ENCODE results near the gene S100A2.
"Not testable (repeated sequence)": the region's sequence is repeated elsewhere in the genome, so short reads cannot be mapped to it uniquely, and the experiment has no call there.

The S100A2 gene

DNA sequence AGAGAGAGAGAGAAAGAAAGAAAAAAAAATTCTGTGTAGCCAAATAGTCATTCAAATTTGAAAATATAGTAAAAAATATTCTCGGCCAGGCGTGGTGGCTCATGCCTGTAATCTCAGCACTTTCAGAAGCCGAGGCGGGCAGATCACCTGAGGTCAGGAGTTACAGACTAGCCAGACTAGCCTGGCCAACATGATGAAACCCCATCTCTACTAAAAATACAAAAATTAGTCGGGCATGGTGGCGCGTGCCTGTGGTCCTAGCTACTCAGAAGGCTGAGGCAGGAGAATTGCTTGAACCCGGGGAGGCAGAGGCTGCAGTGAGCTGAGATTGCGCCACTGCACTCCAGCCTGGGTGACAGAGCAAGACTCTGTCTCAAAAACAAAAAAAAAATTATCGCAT is 22.4 kb upstream of the S100A2 start:
- not testable (repeated sequence) for FAIRE-seq

DNA sequence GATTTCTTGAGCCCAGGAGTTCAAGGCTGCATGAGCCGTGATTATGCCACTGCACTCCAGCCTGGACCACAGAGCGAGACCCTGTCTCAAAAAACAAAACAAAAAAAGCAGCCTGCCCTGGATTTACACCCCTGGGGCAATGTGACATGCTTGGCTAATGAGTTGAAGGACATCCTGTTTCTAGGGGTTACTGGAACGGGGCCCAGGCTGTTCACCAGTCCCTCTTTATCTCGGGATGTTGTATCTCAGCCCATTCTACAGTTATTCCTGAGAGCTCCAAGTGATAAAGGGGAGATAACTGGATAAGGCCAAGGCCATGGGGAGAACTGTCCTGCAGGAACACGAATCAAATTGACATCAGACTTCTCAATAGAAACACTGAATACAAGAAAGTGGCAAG is 21.7 kb upstream of the S100A2 start:
- FAIRE-seq = no peak

DNA sequence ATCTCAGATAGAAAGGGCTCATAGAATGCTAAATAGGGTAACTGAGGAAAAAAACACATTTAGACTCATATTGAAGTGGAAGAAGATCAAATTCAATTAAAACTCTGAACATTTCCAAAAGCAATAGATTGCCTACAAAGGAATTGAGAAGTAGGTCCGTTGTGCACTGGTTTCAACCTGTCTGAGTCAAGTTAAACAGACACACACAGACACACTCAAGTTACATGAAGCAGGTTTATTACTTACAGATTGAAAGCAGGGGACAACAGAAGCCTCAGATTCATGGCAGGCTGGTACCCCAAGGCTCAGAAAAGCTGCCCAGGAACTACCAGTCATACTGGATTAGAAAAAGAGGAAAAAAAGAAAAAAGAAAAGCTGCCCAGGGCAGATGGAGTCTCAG is 20.7 kb upstream of the S100A2 start:
- FAIRE-seq = no peak

DNA sequence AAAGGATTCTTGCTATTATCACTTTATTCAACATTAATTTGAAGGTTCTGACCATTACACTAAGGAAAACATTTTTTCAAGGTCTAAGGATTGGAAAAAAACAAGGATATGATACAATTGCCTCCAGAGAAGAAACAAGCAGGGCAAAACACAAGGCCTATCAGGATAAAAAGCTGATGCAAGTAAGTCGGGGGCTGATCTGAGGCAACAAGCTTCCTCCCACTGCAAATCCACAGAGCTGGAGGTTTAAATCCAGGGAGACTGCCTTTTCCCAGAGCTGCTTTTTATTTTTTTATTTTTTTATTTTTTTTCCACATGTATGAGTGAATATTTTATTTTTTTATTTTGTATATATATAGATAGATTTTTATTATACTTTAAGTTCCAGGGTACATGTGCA is 19.4 kb upstream of the S100A2 start:
- FAIRE-seq = no peak

DNA sequence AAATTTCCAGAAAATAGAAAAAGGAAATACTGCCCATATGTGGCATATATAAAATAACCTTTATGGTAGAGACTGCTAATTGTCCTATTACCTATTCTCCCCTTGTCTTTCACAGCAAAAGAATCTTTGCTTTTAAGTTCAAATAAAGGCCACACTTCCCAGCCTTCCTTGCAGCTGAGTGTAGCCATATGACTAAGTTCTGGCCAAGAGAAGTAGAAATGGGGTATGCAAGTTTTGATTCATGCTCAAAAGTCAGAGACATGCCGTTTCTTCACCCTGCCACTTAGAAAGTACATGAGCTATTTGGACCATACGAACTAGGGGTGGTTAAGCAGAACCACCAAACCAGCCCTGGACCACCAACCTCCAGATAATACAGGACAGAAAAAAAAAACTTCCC is 18.3 kb upstream of the S100A2 start:
- no peak for FAIRE-seq

DNA sequence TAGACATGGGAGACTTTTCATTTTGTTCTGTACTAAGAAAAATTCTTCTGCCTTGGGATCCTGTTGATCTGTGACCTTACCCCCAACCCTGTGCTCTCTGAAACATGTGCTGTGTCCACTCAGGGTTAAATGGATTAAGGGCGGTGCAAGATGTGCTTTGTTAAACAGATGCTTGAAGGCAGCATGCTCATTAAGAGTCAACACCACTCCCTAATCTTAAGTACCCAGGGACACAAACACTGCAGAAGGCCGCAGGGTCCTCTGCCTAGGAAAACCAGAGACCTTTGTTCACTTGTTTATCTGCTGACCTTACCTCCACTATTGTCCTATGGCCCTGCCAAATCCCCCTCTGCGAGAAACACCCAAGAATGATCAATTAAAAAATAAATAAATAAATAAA is 17.9 kb upstream of the S100A2 start:
- FAIRE-seq = not testable (repeated sequence)

DNA sequence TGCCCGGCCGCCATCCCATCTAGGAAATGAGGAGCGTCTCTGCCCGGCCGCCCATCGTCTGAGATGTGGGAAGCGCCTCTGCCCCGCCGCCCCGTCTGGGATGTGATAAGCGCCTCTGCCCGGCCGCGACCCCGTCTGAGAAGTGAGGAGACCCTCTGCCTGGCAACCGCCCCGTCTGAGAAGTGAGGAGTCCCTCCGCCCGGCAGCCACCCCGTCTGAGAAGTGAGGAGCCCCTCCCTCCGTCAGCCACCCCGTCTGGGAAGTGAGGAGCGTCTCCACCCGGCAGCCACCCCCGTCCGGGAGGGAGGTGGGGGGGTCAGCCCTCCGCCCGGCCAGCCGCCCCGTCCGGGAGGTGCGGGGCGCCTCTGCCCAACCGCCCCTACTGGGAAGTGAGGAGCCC is 17.2 kb upstream of the S100A2 start:
- not testable (repeated sequence) for FAIRE-seq

DNA sequence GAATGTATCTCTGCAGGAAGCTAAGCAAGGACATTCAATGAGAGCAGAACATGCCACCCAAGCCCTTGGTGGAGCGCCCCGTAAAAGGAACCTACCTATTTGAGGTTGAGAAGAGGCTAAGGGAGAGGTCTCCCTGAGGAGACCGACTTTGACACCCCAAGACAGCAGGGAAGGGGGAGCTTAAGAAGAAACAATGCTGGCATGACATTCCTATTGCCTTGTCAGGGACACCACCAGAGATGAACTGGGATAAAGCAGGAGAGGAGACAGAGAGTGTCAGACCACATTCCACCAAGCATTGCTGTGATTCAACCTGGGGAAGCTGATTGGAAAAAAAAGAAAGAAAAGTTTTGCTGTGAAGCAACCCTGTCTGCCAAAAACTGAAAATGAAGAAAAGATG is 13.3 kb upstream of the S100A2 start:
- FAIRE-seq = no peak

DNA sequence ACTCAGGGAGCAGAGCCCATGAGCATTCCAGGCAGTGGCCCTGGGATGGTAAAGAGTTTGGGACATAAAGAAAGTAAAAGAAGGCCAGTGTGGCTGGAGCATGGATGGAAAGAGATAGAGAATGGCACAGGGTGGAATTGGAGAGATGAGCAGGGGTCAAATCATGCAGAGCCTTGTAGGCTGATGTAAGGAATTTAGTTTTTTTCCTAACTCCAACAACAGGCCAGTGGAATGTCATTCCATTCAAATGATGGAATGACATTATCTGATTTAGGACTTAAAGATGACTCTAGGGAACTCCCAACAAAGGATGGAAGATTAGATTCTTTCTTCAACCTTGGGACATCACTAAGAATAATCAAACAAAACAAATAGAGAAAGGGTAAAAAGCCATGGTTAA is 12.8 kb upstream of the S100A2 start:
- FAIRE-seq = no peak

DNA sequence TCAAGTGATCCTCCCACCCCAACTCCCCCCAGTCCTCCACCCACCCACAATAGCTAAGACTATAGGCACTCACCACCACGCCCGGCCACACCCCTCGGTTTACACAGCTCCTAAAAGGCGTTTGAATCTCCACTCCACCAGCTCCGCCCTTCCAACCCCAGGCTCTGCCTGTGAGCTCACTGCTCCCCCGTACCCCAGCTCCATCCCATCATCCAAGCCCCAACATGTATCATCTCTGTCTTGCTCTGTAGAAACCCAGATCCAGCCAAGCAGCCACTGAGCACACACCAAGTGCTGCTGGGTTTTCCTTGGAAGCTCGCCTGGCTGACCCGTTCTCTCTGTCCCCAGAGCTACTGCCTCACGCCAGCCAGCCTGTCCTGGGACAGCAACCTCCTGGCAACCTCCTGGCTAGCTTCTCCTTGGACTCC is 12.0 kb upstream of the S100A2 start:
- FAIRE-seq = no peak

DNA sequence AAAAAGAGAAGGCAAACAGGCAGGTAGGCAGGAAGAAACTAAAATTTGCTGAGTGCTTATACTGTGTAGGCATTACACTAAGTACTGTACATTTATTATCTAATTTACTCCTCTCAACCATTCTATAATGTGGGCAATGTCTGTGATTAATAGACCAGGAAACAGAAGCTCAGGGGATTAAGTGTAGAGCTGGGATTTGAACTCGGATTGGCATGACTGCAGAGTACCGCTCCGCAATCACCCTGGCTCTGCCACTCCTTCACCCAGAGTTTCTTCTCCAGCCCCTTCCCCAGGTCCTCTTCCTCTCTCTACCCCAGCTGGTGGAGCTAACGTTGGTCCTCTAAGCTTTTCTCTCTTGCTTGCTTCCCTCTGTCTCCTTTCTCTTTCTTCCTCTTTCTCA is 11.5 kb upstream of the S100A2 start:
- no peak for FAIRE-seq

DNA sequence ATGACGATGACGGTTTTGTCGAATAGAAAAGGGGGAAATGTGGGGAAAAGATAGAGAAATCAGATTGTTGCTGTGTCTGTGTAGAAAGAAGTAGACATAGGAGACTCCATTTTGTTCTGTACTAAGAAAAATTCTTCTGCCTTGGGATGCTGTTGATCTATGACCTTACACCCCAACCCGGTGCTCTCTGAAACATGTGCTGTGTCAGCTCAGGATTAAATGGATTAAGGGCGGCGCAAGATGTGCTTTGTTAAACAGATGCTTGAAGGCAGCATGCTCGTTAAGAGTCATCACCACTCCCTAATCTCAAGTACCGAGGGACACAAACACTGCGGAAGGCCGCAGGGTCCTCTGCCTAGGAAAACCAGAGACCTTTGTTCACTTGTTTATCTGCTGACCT is 9.9 kb upstream of the S100A2 start:
- not testable (repeated sequence) for FAIRE-seq

DNA sequence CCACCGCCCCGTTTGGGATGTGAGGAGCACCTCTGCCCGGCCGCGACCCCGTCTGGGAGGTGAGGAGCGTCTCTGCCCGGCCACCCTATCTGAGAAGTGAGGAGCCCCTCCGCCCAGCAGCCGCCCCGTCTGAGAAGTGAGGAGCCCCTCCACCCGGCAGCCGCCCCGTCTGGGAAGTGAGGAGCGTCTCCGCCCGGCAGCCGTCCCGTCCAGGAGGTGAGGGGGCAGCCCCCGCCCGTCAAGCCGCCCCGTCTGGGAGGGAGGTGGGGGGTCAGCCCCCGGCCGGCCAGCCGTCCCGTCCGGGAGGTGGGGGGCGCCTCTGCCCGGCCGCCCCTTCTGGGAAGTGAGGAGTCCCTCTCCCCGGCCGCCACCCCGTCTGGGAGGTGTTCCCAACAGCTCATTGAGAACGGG is 9.4 kb upstream of the S100A2 start:
- not testable (repeated sequence) for FAIRE-seq

DNA sequence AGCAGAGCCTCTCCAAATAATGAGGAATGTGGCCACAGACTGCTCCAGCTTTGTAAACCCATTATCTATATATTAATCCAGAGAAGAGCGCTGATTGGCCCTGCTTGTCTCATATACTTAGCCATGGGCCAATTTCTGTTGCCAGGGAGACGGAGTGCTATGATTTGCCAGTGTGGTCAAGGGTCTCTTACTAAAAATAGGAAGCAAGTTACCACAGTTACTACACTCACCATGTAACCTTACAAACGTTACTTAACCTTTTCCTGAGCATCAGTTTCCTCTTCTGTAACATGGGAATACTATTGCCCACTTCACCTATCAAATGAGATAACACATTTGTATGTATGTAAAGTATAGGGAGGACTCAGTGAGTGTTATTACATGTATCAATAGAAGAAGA is 7.7 kb upstream of the S100A2 start:
- FAIRE-seq = no peak

DNA sequence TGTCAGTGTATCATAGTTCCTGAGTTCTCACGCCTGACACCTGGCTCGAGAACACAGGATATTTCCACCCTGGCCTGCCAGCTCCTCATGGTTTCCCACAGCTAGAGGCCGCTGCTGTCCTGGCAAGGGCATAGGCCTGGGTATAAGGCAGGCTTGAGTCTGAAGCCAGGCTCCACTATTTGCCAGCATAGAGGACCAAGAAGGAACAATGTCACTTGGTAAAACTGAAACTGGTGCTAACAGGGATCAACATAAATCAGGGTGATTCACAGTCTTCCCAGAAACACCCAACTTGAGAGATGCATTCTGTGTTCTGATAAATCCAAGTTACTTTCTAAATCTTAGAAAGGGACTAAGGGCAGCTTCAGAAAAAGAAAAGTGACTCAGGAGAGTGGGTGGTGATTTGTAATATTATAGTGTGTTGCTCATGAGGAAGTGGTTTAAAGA is 6.9 kb upstream of the S100A2 start:
- FAIRE-seq = no peak

DNA sequence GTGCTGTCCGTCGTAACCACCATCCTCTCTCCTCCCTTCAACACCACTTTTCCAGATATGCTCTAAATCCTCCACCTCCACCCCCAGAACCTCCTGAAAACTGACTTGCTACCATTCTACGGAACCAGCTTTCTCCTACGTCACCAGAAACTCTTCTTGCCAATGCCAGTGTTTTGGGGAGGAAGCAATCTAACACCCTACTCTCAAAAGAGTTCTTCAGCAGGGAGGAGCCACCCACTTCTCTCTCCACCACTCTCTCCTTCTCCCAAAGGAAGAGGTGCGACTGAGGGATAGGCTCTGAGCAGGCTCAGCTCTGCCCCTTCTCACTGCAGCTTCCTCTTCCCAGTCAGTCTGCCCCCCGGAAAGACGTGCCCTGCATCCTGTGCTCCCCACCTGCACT is 6.1 kb upstream of the S100A2 start:
- no peak for FAIRE-seq

DNA sequence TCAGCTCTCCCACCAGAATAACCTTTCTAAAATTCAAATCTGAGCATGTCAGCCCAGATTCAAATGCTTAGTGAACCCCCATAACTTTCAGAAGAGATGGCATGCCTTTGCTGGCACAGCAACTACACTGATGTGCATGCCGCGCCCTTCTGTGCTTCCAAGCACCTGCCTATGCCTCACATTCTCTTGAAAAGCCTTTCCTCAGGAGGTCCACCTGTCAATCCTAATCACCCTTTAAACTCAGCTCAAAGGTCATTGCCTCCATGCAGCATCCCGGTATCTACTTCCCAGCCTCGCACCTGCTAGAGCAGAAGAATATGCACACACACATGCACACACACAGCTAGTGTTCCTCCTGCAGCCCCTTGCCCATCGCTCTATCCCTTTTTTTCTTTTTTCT is 5.2 kb upstream of the S100A2 start:
- FAIRE-seq = no peak

DNA sequence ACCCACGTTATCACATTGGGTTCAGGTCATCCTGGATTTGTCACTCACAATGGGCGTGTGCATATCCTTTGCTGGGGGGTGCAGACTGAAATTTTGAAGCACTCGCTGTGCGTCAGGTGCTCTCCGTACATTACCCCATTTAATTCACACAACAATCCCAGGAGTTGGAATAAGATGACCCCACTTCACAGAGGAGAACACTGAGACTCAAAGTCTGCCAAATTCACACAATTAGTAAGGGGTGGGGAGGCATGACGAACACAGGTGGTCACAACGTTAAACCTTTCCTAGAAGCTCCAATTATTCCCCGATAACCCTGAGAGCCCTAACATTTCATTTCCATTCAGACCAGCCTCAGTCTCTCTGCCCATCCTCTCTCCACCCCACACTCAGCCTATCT is 3.8 kb upstream of the S100A2 start:
- FAIRE-seq = no peak

DNA sequence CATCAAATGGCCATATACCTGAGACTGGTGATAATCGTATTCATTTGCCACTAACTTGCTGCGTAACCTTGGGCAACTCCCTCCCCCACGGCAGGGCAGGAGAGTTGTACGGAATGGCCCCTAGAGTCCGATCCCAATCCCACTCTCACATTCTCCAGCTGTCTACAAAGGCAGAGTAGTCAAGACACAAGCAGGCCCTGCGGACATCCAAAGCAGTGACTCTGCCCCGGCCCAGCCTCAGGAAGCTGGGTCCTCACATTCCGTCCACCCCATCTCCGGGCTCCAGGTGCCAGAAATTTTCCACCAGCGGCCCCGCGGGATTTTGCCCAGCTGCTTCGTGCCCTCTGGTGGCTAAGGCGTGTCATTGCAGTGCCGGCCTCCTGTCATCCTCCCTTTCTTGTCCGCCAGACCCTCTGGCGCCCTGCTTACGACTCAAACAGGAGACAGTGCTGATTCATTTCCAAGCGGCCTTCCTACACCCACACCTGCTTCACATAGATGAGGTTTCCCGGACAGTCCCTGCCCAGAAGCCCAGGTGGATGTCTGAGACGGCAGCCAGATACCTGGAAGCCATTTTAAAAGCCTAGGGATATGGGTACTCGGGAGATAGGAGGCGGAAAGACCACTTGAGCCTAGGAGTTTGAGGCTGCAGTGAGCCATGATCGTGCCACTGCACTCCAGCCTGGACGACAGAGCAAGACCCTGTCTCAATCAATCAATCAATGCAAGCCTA is 2.9 kb upstream of the S100A2 start:
- FAIRE-seq = no peak

DNA sequence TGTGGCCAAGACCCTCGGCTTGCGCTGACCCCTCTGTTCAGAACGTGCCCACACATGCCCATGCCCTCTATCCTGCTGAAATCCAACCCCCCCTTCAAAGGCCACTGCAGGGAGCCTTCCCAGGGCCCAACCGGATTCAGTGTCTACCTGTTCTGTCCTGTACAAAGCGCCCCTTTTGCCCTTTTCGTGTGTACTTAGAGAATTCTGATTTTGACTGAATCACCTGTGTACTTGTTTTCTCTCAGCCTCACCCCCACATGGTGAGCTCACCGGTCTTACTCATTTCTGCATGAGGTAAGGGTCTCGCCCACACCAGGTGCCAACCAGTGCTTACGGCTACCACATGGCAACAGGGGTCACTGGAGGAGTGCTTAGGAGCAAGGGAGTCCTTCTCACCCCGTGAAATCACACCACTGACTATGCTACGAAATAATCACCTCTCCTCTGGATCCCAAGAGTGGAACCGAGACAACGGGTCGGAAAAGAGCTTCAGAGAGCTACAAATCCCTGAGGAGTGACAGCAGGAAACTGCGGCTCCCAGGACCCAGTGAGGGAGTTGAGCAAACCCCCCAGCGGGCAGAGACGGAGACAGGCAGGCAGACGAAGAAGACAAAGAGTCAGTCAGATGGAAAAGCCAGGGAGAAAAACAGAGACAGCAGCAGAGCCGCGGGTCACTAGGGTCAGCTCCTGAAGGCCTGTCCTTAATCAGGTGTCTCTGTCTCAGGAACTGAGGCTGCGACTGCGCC is 2.1 kb upstream of the S100A2 start:
- no peak for FAIRE-seq

DNA sequence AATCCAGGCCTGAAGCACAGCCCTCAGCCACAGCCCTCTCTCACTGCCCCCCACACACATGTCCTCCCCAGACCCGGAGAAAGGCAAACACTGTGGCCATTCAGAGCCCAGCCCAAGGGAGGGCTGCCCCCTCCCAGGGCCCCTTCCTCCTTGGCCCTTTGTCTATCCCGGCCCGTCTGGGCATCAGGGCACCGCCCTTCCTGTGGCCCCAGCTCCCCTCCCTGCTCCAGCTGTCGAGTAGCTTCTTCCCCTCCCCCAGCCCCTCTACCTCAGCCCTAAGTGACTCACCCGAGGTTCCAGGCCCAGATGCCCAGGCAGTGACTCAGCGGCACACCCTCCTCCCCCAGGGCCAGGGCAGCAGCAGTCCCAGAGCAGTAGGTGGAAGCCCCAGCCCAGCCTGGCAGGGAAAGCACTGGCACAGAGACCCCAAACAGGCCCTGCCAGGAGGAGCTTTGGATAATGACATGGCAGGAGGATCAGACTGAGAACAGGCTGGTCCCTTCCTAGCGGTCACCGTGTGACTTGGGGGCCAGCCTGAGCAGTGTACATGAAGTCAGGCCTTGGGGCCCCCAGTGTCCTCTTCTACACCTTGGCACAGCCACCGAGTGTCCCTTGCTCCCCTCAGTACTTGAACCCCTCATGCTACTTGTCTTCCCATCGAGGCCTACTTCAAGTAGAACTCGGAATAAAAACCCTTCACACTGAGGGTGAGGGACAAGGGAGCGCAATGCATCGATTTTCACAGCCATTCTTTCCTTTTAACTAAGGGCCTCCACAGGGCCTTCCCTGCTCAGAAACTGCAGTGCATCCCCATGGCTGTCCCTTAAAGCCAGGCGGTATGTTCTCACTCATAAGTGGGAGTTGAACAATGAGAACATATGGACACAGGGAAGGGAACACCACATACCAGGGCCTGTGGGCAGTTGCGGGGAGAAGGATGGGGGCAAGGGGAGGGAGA is 1.0 kb upstream of the S100A2 start:
- FAIRE-seq = no peak

DNA sequence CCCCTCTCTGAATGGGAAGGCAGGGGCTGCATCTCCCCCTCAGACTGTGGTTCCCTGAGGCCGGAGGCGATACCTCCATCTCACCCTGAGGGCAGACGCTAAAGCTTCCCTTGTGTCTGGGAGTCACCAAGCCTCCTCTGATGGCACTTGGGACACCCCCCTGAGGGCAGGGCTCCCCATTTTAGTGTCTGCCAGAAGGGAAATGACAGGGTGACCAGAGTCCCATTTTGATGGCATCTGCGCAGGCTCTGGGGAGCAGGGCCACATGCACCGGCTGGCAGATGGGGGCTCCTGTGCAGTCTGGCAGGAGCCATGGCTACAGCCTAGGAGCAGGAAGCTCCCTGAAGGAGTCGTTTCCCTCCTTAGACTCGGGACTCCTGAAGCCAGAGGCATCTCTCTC is 1.7 kb downstream of the S100A2 start:
- no peak for FAIRE-seq

DNA sequence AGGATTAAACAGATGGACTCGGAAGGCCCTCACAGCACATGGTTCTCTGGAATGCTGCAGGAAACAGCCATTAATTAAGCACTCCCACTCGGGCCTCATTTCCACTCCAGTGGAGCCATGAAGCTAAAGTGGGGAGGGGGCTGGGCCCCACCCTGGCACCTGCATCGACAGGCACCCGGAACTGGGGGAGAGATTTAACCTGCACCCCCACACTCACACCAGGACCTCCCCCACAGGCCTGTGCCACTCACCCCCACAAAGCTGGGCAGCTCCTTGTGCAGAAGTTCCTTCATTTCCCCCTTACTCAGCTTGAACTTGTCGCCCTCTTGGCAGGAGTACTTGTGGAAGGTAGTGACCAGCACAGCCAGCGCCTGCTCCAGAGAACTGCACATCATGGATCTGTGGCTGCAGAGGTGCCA is 2.2 kb downstream of the S100A2 start:
- FAIRE-seq = no peak
